Testis (tissue), 2 donors: ENCODE data around the gene PHEX.

Source experiments
- POLR2A ChIP-seq: fragments of 450-650 bp; IDR thresholded peaks from one replicate; pipeline ENCODE4 v1.6.1; 2017; ENCODE audit warnings: antibody characterized with exemption, mild to moderate bottlenecking, moderate library complexity
- TF ChIP-seq, protein P1 (sequence below), 3 experiments: fragments of 450-650 bp in 2 of 3; fragments of 200-600 bp in 1 of 3; sonication (generic) in 1 of 3; IDR thresholded peaks; one replicate each; pipeline ENCODE4 v1.5.1; 2016 to 2019; ENCODE audit warnings: antibody characterized with exemption in 3 of 3, mild to moderate bottlenecking in 2 of 3, moderate library complexity in 1 of 3

DNA sequence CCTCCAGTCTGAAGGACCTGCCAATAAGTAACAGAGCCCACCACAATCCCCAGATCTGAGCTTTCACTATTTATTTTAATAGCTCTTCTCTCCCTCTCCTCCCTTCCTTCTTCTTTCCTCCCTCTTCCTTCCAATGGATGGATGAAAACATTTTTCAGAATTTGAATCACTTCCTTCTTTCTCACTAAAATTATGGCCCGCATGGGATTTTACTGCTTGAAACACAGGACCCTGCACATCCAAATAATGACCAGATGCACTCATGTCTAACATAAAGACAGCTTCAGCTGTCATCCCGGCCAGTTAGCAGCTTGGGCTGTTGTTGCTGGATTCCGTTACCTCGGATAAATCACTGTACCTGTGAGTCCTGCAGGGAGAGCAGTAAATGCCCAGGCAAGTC, 5.4 kb upstream of the PHEX start:
- no peak for TF ChIP-seq POLR2A
- TF ChIP-seq, protein P1, sequence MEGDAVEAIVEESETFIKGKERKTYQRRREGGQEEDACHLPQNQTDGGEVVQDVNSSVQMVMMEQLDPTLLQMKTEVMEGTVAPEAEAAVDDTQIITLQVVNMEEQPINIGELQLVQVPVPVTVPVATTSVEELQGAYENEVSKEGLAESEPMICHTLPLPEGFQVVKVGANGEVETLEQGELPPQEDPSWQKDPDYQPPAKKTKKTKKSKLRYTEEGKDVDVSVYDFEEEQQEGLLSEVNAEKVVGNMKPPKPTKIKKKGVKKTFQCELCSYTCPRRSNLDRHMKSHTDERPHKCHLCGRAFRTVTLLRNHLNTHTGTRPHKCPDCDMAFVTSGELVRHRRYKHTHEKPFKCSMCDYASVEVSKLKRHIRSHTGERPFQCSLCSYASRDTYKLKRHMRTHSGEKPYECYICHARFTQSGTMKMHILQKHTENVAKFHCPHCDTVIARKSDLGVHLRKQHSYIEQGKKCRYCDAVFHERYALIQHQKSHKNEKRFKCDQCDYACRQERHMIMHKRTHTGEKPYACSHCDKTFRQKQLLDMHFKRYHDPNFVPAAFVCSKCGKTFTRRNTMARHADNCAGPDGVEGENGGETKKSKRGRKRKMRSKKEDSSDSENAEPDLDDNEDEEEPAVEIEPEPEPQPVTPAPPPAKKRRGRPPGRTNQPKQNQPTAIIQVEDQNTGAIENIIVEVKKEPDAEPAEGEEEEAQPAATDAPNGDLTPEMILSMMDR (IDR thresholded peaks at IDR 0.05) = no peak
